ENCODE data around the gene MAPK11.
"Not testable (repeated sequence)": the region's sequence is repeated elsewhere in the genome, so short reads cannot be mapped to it uniquely, and the experiment has no call there.

MAPK11 gene

DNA sequence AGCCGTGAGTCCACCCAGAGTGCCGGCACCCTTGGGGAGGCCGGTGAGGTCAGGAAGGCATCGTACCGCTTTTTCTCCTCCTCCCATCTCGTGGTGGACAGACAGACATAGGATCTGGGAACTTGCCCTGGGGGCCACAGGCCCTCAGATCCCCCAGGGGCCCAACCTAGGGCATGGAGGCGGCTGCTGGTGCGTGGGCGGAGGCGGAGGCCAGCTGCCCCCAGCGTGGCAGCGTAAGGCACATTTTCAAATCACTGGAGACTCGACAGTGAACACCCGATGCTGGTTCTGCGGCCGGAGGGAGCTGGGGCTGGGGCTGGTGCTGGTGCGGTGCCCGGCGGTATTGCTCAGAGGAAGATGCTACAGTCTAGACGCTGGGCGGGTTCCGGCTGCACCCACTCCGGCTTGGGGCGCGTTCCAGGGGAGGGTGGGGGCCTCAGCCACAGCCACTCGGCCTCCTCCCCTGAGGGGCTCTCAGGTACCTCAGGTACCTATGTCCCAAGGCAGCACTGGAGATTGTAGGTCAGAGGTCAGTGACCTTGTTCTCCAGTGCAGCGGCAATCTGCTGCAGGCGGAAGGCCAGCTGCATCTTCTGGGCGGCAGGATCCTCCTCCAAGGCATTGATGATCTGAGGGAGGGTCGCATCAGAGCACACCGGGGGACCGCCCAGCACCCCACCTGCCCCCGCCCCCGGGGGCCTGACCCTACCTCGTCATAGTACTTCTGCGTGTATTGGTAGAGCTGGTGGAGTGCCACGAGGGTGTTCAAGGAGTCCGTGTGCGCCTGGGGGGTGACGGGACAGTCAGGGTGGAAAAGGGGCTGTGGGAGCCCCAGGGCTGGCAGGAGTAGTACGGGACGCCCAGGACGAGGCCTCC, 5.2 kb upstream of the MAPK11 start:
- no peak for DNase-seq

DNA sequence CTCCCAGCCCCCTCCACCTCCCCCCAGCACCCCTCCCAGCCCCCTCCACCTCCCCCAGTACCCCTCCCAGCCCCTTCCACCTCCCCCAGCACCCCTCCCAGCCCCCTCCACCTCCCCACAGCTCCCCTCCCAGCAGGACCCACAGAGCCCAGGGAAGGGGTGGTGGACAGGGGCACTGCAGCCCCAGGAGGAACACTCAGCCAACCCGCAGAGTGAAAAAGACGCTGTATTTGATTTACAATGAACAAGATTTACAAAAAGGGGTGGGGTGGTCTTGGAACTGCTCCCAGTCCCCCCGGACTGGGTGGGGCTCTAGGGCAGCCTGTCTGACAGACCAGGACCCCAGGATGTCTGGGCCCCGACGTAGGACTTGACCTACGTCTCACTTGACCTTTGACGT, 4.6 kb upstream of the MAPK11 start:
- DNase-seq, result no peak

DNA sequence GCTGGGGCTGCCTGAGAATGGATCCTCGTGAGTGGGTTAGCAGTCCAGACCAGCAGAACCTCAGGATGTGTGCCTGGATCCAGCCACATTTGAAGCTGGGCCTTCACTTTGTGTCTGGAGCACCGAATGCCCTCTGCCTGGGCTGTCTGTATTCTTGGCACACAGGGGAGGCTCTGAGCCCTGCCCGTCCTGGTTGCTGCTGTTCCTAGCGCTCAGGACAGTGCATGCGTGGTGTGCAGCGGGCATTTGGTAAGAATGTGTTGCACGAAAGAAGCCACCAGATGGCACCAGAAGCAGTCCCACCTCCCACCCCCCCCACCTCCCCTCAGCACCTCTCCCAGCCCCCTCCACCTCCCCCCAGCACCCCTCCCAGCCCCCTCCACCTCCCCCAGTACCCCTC, 4.1 kb upstream of the MAPK11 start:
- DNase-seq, result peak; percentile 84

DNA sequence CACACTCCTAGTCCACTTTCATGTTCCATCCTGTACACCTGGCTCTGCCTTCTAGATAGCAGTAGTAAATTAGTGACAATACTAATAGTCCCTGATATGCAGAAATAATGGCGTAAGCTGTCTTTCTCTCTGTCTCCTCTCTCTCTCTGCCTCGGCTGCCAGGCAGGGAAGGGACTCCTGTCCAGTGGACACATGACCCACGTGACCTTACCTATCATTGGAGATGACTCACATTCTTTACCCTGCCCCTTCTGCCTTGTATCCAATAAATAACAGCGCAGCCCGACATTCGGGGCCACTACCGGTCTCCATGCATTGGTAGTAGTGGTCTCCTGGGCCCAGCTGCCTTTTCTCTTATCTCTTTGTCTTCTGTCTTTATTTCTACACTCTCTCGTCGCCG, 3.6 kb upstream of the MAPK11 start:
- DNase-seq, result not testable (repeated sequence)

DNA sequence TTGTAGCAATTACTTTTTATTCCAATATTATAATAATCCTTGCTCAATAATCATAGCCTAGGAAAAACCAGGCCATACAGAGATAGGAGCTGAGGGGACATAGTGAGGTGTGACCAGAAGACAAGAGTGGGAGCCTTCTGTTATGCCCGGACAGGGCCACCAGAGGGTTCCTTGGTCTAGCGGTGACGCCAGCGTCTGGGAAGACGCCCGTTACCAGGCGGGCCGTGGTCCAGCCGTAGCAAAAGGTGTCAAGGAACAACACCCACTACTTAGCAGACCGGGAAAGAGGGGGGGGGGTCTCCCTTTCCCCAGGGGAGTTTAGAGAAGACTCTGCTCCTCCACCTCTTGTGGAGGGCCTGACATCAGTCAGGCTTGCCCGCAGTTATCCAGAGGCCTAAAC, 3.2 kb upstream of the MAPK11 start:
- not testable (repeated sequence) for DNase-seq

DNA sequence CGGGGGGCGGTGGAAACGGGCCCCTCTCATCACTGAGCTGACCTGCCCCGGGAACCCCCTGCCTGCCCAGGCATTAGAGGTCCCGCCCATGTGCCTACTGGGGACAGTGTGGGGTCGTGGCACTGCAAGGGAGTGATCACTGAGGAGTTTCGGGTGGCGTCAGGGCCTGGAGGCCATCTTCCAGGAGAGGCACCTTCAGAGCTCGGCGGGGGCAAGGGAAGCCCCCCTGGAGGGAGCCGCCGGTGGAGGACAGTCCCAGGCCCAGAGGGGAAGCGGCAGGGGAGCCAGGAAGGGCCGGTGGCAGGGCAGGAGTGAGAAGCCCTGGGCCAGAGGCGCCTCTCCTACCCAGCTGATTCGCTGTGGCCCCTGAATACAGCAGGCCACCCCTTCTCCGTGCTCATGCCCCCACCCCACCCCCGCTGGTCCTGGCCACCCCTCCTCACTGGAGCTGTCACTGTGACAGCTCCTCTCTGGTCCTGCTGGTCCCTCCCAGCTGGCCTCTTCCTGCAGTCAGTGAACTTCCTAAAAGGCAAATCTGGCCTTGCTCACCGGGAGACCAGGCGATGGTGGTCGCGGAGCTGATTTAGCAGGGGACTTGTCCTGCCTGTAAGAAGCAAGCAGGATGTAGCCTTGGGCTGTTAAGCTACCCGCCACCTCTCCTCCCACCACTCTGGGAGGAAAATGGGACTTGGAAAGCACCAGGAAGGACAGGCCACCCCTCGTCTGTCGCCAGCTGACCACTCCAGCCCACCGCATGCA, 2.0 kb upstream of the MAPK11 start:
- peak; percentile 51 for DNase-seq

DNA sequence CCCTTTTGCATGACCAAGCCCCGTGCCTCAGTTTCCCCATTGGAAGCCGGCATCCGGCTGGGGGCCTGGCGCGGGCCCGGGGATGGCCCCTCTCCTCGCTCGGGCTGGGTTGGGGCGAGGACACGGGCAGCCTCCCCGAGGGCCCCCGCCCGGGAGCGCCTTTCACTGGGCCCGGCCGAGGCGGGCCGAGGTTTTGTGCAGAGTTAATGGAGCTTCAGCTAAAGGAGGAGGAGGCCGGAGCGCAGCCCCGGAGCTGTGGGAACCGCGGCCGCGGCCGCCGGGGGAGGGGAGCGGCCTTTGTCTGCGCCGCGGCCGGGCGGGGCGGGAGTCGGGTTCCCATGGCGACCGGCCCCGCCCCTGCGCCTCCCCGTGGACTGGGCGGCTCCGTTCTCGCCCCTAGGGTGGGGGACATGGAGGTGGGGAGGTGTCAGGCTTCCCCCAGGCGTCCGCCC, 1.4 kb upstream of the MAPK11 start:
- peak; percentile 87 for DNase-seq

DNA sequence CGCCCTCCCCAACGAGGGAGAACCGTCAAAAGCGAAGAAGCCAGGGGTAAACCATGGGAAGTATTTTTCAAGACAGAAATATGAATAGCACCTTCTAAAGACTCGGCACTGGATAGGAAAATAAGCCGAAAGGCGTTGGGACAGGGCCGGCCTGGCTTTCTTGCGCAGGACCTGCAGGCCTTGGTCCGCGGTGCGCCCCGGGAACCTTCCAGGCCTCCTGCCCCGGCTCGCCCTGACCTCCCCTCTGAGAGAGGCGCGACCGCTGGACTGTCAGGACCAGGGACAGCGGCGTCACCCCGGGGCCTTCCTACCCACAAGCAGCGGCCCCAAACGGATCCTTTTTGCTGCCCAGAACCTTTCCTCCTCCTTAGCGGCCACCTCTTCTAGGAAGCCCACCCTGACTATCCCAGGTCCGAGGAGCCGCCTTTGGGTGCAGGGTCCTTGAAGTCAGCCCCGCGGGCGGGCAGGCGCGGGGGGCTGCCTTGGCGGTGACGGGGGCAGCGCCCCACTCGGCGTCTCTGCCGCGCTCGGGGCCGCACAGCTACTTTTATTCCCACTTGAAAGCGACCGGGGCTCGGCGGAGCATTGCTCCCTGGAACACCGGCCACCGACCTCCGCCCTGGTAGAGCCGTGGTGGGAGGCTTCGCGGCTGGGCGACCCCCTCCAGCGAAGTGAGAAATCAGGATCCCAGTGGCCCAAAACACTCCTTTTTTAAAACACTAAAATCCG, 650 bp upstream of the MAPK11 start:
- peak; percentile 83 for DNase-seq

DNA sequence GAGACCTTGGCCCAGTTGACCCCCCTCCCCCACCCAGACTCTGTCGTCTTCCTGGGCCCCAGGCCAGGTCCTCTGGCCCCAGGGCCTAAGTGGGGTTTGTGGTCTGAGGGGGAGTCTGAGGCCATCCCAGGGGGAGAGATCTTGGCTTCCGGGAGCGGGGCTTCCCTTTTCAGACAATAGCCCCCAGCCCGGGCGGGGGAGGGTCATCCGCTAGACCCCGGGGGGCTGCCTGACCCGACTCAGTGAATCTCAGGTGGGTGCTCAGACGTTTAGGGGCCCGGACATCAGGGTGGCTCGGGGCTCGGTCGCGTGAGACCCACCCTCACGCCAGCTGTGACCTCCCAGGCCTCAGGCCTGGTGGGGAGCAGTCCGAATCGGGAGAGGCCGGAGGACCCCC, 609 bp downstream of the MAPK11 start:
- peak; percentile 38 for DNase-seq

DNA sequence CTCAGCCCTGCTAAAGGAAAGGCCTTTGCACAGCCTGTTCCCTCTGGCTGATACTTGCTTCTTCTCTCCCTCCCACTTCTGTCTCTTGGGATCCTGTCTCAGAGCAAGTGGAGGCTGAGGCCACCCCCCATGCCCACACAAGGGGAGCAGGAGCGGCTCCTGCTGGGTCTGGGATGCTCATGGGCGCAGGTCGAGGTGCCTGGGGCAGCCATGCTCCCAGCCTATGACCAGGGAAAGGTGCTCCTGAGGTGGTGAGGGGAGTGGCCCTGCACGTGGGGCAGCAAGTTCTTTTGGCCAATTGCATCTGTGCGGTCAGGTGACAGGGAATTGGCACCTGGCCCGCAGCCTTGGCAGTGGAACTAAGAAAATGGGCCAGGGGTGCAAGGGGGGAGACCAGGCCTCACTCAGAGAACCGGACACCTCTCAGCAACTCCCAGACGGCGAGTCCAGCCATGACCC, 1.5 kb downstream of the MAPK11 start:
- DNase-seq, result peak; percentile 37

DNA sequence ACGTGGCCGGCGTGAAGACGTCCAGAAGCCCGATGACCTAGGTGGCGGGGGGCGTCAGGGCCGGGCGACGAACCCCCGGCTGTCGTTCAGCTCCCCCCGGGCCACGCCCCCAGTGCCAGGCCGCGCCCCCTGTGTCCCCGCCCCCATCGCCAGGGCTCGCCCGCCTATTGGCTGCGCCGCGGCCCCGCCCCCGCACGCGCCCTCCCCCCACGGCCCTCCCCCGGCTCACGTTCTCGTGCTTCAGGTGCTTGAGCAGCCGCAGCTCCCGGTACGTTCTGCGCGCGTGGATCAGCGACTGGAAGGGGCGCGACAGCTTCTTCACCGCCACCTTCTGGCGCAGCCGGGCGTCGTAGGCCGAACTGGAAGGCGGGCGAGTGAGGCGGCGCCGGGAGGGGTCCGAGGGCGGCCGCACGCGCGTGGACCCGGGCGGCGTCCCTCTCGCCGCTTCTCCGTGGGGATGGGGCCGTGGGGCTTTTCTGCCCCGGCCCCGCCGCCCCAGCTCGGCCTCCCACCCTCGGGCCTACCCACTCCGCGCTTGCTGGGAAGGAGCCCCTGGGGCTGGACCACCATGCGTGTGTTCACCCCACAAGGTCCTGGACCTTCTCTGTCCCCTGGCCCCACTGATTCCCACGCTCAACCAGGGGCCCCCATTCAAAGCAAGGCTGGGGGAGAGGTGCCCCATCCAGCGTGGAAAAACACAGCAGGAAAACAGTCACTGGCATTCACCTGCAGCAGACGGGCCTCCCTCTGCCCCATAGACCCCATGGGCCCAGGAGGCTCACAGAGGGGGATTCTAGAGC, 2.4 kb downstream of the MAPK11 start:
- DNase-seq, result peak; percentile 82

DNA sequence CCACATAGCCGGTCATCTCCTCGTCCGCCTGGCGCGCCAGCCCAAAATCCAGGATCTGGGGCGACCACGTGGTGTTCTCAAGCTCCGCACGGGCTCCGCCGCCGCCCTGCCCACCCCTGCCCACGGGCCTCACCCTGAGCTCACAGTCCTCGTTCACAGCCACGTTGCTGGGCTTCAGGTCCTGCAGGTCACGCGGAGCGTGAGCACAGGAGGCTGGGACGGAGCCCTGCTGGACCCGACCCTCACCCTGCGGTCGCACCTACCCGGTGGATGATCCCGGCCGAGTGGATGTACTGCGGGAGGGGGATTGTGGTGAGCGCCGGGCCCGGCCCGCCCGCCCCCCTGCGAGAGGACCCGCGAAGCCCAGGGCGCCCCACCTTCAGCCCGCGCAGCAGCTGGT, 3.2 kb downstream of the MAPK11 start:
- DNase-seq, result no peak

DNA sequence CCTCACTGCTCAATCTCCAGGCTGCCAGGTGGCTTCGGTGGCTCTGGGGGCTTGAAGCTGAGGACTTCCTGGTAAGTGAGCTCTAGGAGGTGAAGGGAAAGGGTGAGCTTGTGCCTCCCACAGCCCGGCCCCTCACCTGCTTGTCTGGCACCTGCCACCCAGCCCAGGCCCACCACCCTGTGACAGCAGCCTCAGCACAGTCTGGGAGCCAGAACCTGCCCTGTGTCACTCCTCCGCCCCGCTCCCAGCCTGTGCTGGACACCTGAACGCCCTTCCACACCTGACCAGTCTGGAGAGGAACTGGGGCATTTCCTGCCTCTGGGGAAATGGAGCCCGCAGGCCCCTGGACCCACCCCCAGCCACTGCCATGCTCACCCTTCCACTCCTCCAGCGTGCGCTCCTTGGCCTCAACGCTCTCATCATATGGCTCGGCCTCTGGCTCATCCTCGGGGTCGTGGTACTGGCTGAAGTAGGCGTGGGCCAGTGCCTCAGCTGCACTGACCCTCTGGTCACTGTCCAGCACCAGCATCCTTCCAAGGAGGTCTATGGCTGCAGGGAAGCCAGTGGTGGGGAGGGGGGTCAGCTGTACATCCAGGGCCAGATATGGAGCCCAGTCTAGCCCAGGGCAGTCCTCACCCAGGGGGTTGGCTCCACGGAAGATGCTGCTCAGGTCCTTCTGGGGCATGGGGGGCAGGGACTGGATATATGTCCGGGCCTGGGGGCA, 5.1 kb downstream of the MAPK11 start:
- DNase-seq, result no peak

DNA sequence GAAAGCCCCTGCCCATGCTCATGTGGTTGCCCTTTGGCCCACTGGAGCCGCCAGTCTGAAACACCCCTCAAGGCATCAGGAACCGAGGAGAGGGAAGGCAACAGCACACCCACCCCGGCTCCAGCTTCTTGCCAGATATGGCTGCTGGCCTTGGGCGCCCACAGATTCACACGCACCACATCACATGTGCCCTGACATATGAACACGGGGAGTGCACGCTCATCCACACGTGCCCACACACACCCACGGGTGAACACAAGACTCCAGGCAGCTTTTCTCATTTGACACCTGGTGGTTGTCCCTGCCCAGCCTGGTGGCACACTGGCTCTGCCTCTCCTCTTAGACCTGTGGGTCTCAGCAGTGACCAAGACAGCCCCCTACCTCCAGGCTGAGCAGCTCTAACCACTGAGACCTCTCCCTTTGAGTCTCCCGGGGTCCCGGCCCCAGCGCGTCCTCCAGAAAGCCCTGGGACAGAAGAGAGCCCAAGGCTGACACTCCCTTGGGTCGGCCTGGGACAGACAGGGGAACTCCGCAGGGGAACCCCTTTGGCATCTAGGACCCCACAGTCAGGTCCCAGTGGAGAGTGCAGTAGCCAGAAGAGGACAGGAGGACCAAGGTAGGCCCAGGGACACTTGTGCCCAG, 6.0 kb downstream of the MAPK11 start:
- DNase-seq, result no peak

DNA sequence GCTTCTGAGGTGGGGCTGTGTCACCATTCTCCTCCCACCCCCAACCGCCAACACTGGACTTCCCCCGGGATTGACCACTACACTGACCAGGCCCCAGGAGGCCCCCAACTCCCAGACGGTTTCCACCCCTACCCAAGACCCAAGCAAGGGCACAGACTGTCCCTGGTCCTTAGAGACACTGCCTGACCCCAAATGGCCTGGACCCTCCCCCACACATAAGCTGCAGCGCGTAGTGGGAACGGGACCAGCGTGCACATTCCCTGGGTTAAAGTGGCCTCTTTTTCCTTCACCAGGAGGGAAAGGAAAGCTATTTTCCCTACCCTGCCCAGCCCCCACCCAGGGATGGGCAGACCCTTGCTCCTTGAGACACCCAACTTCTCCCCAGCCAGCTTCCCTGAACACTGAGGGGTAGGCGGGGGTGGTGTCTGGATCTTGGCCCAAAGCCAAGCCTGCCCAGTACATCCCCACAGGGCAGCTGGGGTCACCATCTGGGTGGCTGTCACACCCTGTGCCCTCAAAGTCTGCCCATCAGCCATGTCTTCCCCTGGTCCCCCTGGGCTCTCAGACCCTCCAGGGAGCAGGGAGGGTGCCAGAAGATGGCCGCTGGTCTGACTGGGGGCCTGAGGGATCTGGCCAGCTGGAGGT, 7.1 kb downstream of the MAPK11 start:
- DNase-seq, result no peak

DNA sequence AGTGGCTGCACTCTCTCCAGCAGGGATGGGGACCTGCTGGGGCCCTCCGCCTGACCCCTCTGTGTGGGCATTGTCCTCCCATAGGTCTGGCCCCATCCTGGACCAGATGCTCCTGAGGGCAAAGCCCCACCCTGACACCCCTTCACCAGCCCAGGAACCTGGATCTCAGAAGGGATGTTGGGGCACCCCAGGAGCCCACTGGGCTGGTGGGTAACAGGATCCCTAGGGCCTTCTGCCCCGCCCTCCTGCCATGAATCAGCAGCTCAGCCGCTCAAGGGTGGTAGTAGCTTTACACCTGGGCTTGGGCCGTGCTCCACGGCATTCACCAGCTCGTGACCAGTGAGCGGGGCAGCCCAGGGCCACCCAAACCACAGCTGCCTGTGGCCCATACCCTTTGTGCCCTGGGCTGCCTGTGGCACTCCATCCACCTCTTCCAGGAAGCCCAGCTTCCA, 7.7 kb downstream of the MAPK11 start:
- DNase-seq, result no peak

DNA sequence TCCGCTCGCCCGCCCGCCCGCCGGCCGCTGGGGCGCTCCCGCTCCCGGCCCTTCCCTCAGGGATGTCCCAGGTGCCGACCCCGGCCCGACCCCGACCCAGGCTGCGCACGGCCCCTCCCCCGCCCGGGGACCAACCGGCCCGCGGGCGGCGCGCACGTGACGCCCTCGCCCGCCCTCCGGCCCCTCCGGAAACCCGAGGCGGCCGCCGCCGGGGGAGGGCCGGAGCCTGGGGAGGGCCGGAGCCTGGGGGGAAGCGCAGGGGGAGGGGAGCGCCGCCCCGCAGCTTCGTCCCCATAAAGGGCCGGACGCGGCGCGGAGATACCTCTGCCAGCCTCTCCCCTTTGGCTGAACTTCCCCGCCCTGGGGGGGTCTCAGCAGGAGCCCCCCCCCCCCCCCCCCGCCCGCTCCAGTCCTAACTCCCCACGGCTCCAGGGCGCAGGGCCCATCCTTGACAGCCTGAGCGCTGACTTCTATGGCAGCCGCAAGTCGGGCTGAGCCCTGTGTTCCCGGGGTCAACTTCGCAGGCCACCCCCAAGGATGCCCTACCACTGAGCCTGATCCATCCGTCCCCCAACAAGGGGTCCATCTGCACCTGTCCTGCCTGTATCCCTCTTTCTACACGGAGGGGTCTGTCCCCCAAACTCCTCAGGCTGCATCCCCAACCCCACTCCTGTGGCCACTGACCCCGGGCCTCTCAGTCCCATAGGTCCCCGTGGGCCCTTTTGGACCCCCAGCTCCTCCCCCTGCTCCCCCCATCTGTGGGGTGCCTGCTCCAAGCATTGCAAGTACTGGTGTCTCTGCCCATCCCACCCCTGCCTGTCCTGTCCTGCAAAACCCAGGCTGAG, 8.3 kb downstream of the MAPK11 start, which contains the start of gene MAPK12:
TSS of gene MAPK12 (minus strand) at position 69 of the 845 bp plus-strand sequence. CDS start 174 bp downstream, outside the sequence.
- peak; percentile 57 for DNase-seq

DNA sequence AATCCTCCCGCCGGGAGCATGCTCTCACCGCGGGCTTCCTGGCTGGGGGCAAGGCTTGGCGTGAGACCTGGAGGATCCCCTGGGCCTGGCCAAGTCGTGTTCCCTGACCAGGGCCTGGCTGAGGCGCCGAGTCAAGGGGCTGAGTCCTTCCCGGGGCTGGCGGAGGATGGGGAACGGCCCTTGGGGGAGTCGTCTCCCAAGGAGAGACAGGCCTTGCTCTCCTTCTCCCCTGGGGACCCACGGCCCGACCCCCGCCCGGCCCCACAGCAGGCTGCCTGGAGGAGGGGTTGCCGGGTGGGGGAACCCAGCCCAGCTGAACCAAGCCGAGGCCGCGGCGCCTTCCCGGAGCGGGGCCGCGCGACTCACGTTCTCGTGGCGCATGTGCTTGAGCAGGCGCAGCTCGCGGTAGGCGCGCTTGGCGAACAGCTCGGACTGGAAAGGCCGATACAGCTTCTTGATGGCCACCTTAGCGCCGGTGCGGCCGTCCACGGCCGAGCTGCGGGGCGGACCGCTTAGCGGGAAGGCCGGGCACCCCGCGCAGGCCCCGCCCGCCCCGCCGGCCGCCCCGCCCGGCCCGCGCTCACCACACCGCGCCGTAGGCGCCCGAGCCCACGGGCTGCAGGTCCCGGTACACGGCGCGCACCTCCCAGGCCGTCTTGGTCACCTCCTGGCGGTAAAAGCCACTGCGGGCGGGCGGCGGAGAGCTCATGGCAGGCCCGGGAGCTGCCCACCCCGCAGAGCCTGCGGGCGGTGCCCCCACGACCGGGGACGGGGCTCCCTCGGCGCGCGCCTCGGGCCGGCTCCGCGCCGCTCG, 9.2 kb downstream of the MAPK11 start:
- peak; percentile 72 for DNase-seq

DNA sequence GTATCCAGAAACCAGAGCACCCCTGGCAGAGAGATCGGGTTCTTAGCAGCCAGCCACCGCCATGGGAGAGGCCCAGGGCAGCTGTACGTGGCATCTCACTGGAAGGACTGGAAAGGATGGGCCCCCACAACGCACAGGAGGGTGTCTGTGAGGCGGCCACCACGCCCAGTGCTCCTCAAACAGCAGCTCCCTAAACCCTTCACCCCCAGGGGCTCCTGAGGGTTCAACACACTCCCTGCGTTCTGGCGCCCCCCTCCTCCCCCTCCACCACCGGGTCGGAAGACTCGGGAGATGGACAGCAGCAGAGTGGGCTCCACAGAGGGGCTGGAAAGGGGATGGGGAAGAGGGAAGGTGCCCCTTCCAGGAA, 9.8 kb downstream of the MAPK11 start:
- DNase-seq, result no peak

All from eye (tissue), 1 donor.